CD8-positive, alpha-beta memory T cell (primary cell): ENCODE measurements around the gene NR2F2. TPM values are rescaled to one million over a fixed set of nuclear protein-coding genes. Genes with fewer than 3 reads are reported as not detected.

ENCODE experiments used
- CTCF ChIA-PET: fragments of 350-600 bp; sonication (Branson Sonifier 250); formaldehyde crosslinking; loops from one replicate; lab custom pipeline; 2021; ENCODE audit warnings: antibody characterized with exemption; lab: Charles Lee
- POLR2A ChIA-PET: fragments of 350-600 bp; sonication (Branson Sonifier 250); formaldehyde crosslinking; loops from one replicate; lab custom pipeline; 2021; ENCODE audit warnings: antibody characterized with exemption; lab: Charles Lee
- DNase-seq, 5 donors: peaks; one replicate each; pipeline versions ENCODE4 v3.0.0 to v3.0.0-alpha.2; 2020 to 2022; ENCODE audit warnings: mixed read lengths in 1 of 5
- H3K27ac ChIP-seq: one replicate; pipeline ENCODE4 v1.7.0; 2013; ENCODE audit warnings: low read depth, mild to moderate bottlenecking, low read length, moderate library complexity
- H3K27me3 ChIP-seq: 2 replicates; pipeline ENCODE4 v1.7.0; 2013; ENCODE audit warnings: low read length, mild to moderate bottlenecking; ENCODE audit not compliant: insufficient read depth, poor library complexity, severe bottlenecking
- H3K36me3 ChIP-seq: 2 replicates; pipeline ENCODE4 v1.7.0; 2013; ENCODE audit warnings: mild to moderate bottlenecking, low read length, moderate library complexity; ENCODE audit not compliant: insufficient read depth
- H3K4me1 ChIP-seq: 2 replicates; pipeline ENCODE4 v1.7.0; 2013; ENCODE audit warnings: mild to moderate bottlenecking, low read length, moderate library complexity; ENCODE audit not compliant: insufficient read depth
- H3K4me3 ChIP-seq: 2 replicates; pipeline ENCODE4 v1.7.0; 2013; ENCODE audit warnings: mild to moderate bottlenecking, low read length
- H3K9me3 ChIP-seq: 2 replicates; pipeline ENCODE4 v1.7.0; 2013; ENCODE audit warnings: mild to moderate bottlenecking, low read length
- H3K27ac Mint-ChIP-seq, 8 donors: one replicate each; pipeline ENCODE4 v1.8.0; 2020 to 2021; ENCODE audit warnings: mixed read lengths in 8 of 8, mild to moderate bottlenecking in 6 of 8, inconsistent platforms in 3 of 8, moderate library complexity in 3 of 8
- H3K27me3 Mint-ChIP-seq, 2 donors: one replicate each; pipeline ENCODE4 v1.8.0; 2020 to 2021; ENCODE audit warnings: mixed read lengths in 2 of 2, mild to moderate bottlenecking in 1 of 2, moderate library complexity in 1 of 2
- H3K36me3 Mint-ChIP-seq, 3 donors: one replicate each; pipeline ENCODE4 v1.8.0; 2020 to 2021; ENCODE audit warnings: mixed read lengths in 3 of 3, inconsistent platforms in 1 of 3, mild to moderate bottlenecking in 1 of 3
- H3K4me1 Mint-ChIP-seq, 3 donors: one replicate each; pipeline ENCODE4 v1.8.0; 2020 to 2021; ENCODE audit warnings: mixed read lengths in 3 of 3, inconsistent platforms in 1 of 3, mild to moderate bottlenecking in 1 of 3
- H3K4me3 Mint-ChIP-seq, 7 donors: one replicate each; pipeline ENCODE4 v1.8.0; 2020 to 2021; ENCODE audit warnings: mixed read lengths in 7 of 7, mild to moderate bottlenecking in 6 of 7, moderate library complexity in 4 of 7, inconsistent platforms in 2 of 7
- H3K9me3 Mint-ChIP-seq, 5 donors: one replicate each; pipeline ENCODE4 v1.8.0; 2020 to 2022; ENCODE audit warnings: mixed read lengths in 5 of 5, mild to moderate bottlenecking in 3 of 5, moderate library complexity in 2 of 5, inconsistent platforms in 1 of 5
- polyA plus RNA-seq: library from polyadenylated mRNA; unstranded; fragments of 300-500 nt; fragmentation: Illumina TruSeq; gene quantifications from one replicate; pipeline ENCODE4 v1.2.3, GENCODE V29; 2021
- total RNA-seq, 2 experiments: library from RNA; stranded (reverse); gene quantifications; one replicate each; pipeline ENCODE4 v1.2.3, GENCODE V29; 2021

Gene NR2F2
- total and polyA plus RNA-seq, 3 experiments from 2014 or later, result not detected

DNA sequence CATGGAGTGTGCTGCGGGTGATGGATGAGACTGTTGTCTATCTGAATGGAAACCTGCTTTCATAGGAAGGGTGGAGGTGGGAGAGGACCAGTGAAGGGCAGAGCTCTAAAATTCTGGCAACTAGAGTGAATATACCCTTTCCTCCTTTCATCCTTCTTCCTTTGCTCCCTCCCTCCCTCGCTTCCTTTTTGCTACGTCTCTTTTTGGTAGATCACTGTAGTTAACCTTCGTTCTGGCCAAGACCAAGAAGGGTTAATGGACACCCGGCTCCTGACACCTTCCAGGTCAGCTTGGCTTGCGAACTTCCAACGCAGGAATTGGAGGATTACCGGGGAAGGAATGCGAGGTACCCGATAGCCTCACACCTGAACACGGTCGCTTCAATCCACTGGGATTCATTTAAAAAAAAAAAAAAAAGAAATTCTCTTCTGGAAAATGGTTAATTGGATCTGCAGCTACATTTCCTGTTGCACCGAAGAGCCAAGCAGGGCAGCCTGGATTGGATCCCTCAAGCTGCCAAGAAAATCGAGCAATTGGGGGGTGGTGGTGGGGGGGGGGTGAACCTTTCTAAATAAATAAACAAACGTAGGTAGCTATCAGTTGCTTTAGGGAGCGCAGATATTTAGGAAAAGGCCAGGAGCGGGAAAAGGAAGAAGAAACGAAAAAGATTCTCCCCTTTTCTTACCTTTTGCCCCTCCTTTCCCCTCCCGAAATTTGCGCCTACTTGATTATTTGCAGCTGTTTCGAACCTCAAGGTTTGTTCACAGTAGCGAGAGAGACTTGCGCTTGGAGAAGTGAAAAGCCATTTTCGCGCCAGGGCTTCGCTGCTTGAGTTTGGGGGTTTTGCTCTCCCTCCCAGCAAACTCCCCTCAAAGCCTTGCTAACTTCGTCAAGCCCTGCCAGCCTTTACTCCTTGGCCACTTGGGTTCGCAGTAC lies 9.5 kb upstream of the NR2F2 start:
- POLR2A ChIA-PET, result no interaction called here
- H3K27me3 Mint-ChIP-seq, result peaks cover 35 to 67% of the 10 kb centered on the region in 2 donors
- CTCF ChIA-PET, result no interaction called here
- Histone ChIP-seq H3K36me3 (no peaks in the 10 kb centered on the region), H3K4me1 (no peaks in the 10 kb centered on the region), H3K9me3 (no peaks in the 10 kb centered on the region), H3K27me3 (peaks cover 34% of the 10 kb centered on the region), H3K4me3 (no peak overlapping the region), H3K27ac (no peak overlapping the region)
- H3K36me3 Mint-ChIP-seq, result no peaks in the 10 kb centered on the region
- no peak overlapping the region for H3K27ac Mint-ChIP-seq
- H3K9me3 Mint-ChIP-seq, result peaks cover 0 to 8% (median 7%) of the 10 kb centered on the region in 5 donors
- peaks cover 0 to 4% (median 0%) of the 10 kb centered on the region in 3 donors for H3K4me1 Mint-ChIP-seq
- H3K4me3 Mint-ChIP-seq, result no peak overlapping the region
- DNase-seq, result no peak

DNA sequence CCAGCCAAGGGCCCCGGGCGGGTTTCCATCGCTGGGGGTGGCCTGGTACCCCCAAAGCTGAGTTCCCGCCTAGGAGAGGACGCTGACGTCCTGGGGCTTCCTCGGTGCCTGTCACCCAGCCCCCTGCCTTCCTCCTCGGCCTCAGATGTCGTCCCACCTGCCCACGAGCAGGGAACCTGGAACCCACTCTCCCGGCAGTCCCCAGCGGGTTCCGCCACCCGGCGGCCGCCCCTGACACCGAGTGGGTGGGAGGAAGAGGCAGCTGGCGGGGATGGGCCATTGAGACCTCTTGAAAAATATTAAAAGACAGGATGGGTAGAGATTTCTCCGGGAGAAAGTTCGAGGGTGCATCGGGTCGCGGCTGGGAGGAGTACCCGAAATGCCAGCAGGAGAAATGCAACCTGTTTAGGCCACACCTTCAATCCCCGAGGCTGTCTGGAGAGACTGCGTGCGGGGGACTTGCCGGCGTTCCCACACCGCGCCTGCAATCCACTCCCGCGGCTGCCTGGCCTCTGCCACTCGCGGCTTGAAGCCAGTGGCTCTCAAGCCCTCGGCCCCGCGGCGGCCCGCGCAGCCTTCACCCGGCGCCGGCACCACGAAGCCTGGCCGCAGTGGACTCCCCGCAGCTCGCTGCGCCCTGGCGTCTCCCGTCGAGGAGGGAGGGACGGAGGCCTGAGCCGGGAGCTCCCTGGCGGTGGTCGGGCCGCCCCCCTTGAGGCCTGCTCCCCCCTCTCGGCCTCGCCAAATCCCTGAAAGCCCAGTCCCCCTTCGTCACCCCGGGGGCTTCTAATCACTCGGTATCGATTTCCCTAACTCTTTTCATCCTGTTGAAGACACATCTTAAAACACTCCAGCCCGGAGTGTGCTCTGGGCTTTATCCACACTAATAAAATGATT lies 8.6 kb upstream of the NR2F2 start:
- Mint-ChIP-seq H3K4me3 (no peak overlapping the region), H3K27me3 (peaks cover 42 to 71% of the 10 kb centered on the region in 2 donors), H3K9me3 (peaks cover 0 to 16% (median 7%) of the 10 kb centered on the region in 5 donors), H3K36me3 (no peaks in the 10 kb centered on the region), H3K4me1 (peaks cover 0 to 11% (median 4%) of the 10 kb centered on the region in 3 donors), H3K27ac (no peak overlapping the region)
- Histone ChIP-seq H3K4me3 (no peak overlapping the region), H3K27ac (no peak overlapping the region), H3K4me1 (no peaks in the 10 kb centered on the region), H3K27me3 (peaks cover 41% of the 10 kb centered on the region), H3K9me3 (no peaks in the 10 kb centered on the region), H3K36me3 (no peaks in the 10 kb centered on the region)
- no peak for DNase-seq
- ChIA-PET POLR2A (no interaction called here), CTCF (no interaction called here)

DNA sequence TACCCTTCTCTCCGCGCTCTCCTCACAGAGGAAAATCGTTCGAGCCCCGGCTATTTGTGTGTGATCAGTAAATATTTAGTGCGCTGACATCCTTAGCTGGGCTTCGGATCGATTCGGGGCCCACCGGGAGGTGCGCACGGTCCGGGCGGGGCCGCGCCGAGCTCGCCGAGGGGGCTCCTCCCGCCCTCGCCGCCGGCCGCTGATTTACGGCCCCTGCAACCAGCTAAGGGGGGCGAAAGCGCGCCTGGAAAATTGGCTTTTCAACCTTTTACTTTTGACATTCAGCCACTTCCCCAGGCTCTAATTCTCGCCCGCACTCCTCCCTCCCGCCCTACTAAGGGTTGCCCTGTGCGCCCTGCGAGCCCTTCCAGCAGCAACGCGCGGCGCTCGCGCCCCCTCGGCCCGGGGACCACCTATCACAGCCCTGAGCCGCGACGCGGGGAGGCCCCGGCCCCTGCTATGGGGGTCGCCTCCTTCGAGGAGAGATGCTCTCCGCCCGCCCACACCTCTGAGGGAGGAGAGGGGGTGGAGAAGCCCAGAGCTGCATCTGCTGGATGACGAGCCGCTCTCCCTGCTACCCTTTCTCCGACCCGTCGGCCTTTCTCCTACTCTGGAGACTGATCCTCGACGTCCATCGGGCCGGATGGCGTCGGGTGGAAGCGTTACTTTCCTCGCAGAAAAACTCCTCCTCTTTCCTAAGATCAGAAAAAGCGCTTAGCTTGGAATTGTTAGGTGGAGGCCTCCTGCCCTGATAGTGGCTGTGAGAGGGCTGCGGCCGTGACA lies 7.8 kb upstream of the NR2F2 start:
- no peaks in the 10 kb centered on the region for H3K9me3 ChIP-seq
- DNase-seq, result no peak
- H3K27me3 Mint-ChIP-seq, result peaks cover 45 to 73% of the 10 kb centered on the region in 2 donors
- no peak overlapping the region for H3K4me3 Mint-ChIP-seq
- ChIA-PET POLR2A (no interaction called here), CTCF (no interaction called here)
- peaks cover 0 to 20% (median 7%) of the 10 kb centered on the region in 5 donors for H3K9me3 Mint-ChIP-seq
- no peak overlapping the region for H3K27ac ChIP-seq
- H3K4me1 ChIP-seq, result no peaks in the 10 kb centered on the region
- no peaks in the 10 kb centered on the region for H3K36me3 ChIP-seq
- H3K27me3 ChIP-seq, result peaks cover 49% of the 10 kb centered on the region
- H3K36me3 Mint-ChIP-seq, result no peaks in the 10 kb centered on the region
- H3K4me1 Mint-ChIP-seq, result peaks cover 0 to 15% (median 8%) of the 10 kb centered on the region in 3 donors
- no peak overlapping the region for H3K27ac Mint-ChIP-seq
- H3K4me3 ChIP-seq, result no peak overlapping the region

DNA sequence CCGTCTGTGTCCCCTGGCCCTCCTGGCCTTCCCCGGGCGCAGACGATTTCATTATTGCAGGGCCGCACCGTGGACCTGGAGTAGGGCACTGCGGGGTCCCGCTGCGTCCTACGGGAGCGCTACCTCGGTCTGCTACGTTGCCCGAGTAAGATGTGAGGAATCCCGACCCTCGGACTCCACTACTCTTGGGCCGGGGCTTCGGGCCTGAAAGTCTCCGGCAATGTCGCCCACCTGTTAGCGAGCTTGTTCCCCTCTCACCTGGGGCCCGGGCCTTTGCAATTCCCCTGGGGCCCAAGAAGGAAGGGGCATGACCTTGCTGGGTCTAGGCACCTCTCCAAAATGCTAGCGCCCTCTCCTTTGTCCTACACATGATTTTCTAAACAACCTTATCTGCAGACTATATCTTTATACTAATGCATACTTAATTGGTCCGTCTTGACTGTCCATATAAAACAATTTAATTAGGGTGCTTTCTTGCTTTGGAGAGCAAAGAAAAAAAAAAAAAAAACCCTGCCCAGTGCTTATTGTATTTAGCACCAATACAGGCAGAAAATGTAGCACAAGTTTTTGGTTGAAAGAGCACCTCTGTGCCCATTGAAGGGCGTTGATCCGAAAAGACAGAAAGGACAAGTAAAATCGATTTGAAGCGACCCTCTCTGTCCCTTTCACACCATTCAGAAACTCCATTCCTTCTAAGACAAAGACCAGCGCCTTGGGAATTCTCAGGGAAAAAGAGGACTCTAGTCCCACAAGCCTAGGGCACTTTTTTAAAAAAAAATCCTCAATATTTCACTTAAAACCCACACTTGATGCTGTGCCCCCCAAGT lies 7.0 kb upstream of the NR2F2 start:
- H3K9me3 ChIP-seq, result no peaks in the 10 kb centered on the region
- no peaks in the 10 kb centered on the region for H3K36me3 ChIP-seq
- peaks cover 0 to 20% (median 7%) of the 10 kb centered on the region in 5 donors for H3K9me3 Mint-ChIP-seq
- ChIA-PET POLR2A (no interaction called here), CTCF (no interaction called here)
- DNase-seq, result no peak
- H3K36me3 Mint-ChIP-seq, result no peaks in the 10 kb centered on the region
- H3K27me3 ChIP-seq, result peaks cover 57% of the 10 kb centered on the region
- H3K27me3 Mint-ChIP-seq, result peaks cover 52 to 80% of the 10 kb centered on the region in 2 donors
- no peak overlapping the region for H3K27ac ChIP-seq
- H3K27ac Mint-ChIP-seq, result no peak overlapping the region
- no peak overlapping the region for H3K4me3 ChIP-seq
- H3K4me1 Mint-ChIP-seq, result peaks cover 0 to 15% (median 8%) of the 10 kb centered on the region in 3 donors
- no peak overlapping the region for H3K4me3 Mint-ChIP-seq
- no peaks in the 10 kb centered on the region for H3K4me1 ChIP-seq

DNA sequence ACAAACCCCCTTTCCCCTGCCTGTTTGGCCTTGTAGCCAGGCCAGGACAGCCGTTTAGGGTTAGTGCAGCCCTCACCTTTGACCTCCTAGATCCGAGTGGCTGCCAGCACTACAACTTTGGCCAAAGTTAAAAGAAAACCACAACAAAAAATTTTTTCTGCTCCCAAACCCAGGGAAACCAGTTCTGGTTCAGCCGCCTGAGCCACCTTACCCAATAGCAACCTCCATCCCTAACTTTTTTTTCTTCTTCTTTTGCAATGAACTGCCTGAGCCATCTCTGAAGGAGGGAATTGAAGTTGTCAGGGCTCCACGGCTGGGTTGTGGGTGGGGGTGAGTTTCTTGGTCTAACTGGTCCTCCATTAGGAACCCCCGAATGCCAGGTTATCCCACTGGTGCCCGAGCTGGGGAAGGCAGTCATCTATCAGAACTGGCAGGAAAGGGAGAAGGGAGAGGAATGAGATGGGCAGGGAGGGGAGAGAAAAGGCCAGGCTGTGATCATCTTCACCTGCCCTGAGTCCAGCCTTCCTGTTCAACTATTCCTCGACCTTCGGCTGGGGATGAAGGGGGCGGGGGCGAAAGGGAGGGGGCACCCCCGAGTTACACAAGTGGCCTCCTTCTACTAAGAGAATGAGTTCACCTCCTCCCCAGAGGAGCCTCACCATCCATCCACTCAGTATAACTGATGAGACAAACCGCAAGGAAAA lies 6.2 kb upstream of the NR2F2 start:
- H3K9me3 Mint-ChIP-seq, result peaks cover 0 to 25% (median 9%) of the 10 kb centered on the region in 5 donors
- H3K27ac ChIP-seq, result no peak overlapping the region
- H3K27me3 ChIP-seq, result peaks cover 66% of the 10 kb centered on the region
- peaks cover under 1 to 15% (median 9%) of the 10 kb centered on the region in 3 donors for H3K4me1 Mint-ChIP-seq
- no peaks in the 10 kb centered on the region for H3K9me3 ChIP-seq
- H3K36me3 ChIP-seq, result no peaks in the 10 kb centered on the region
- ChIA-PET CTCF (no interaction called here), POLR2A (no interaction called here)
- peaks cover 0 to 4% (median 0%) of the 10 kb centered on the region in 3 donors for H3K36me3 Mint-ChIP-seq
- no peak overlapping the region for H3K4me3 ChIP-seq
- H3K27me3 Mint-ChIP-seq, result peaks cover 60 to 81% of the 10 kb centered on the region in 2 donors
- peak overlapping the region in 1 of 7 donors; percentile 43 for H3K4me3 Mint-ChIP-seq
- H3K4me1 ChIP-seq, result no peaks in the 10 kb centered on the region
- H3K27ac Mint-ChIP-seq, result peak overlapping the region in 1 of 8 donors; percentile 14
- no peak for DNase-seq

DNA sequence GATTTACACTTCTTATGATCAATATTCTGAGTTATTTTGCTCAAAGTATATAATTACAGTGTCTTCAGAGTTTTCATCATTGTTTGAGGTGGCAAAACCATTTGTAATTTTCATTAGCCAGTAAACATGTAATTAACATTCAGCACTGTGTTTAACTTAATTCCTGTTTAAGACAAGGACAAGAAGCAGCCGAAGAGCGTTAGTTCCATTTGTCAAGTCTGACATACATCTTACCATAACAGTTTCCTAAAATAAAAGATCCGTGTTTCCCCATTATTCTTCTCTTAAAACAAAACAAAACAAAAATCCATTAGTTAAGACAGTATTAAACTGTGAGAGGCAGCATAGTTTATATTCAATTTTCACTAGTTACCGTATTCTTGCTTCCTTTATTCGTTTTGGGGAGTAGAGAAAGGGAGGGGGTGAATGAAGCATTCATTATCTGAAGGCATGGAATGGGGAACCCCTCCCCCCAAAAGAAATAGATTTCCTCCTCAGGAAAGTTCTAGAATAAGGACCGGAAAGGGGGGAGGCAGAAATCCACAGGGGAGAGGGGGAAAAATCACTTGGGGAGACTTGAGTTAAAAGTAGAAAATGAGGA lies 5.5 kb upstream of the NR2F2 start:
- Histone ChIP-seq H3K27ac (peak overlapping the region; percentile 67), H3K27me3 (peaks cover 71% of the 10 kb centered on the region), H3K36me3 (no peaks in the 10 kb centered on the region), H3K9me3 (no peaks in the 10 kb centered on the region), H3K4me1 (no peaks in the 10 kb centered on the region), H3K4me3 (no peak overlapping the region)
- H3K27ac Mint-ChIP-seq, result no peak overlapping the region
- H3K4me3 Mint-ChIP-seq, result no peak overlapping the region
- H3K27me3 Mint-ChIP-seq, result peaks cover 65 to 81% of the 10 kb centered on the region in 2 donors
- ChIA-PET POLR2A (no interaction called here), CTCF (no interaction called here)
- H3K4me1 Mint-ChIP-seq, result peaks cover 3 to 20% (median 12%) of the 10 kb centered on the region in 3 donors
- no peak for DNase-seq
- H3K9me3 Mint-ChIP-seq, result peaks cover 0 to 31% (median 12%) of the 10 kb centered on the region in 5 donors
- H3K36me3 Mint-ChIP-seq, result peaks cover 0 to 4% (median 0%) of the 10 kb centered on the region in 3 donors
